GM18858 (cell line): ENCODE data around the gene PDIA4.
A peak's percentile ranks its signal among the peaks of the same experiment; 100 is the strongest.

Experiments
- ATAC-seq: cut with Tn5 transposase; IDR thresholded peaks from one replicate; pipeline ENCODE4 v1.9.1; 2021; ENCODE audit not compliant: unreplicated experiment

The PDIA4 gene

DNA sequence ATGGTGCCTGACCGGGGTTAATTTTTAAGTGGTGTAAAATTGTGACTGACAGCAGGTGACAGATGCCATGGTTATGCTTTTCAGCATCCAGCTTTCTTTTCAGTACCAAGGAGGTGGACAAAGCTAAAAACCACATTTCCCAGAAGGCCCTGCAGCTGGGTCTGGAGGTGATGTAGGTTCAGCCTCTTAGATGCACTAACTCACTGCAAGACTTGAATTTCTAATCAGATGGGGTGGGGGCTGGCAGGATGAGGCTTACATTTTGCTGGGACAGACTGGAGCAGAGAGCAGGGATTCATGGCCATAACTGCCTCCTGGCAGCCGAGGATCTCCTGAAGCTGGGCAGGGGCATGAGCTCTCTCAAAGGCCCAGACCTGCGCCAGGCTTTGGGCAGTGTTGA, 52.4 kb downstream of the PDIA4 start:
- ATAC-seq = no peak

DNA sequence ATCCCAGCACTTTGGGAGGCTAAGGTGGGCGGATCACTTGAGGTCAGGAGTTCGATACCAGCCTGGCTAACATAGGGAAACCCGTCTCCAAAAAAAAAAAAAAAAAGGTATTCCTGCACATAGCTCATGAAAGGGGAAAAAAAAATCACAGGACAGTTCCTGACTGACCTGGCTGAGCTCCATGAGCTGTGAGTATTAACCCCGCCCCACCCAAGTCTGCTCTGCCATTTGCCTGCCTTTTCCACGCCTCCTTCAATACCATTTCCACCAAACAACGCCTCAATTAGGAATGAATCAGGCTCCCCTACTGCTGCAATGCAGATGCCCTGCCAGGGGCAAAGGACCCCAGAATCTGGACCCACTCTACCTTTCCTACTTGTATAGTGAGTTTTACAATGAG, 55.0 kb downstream of the PDIA4 start:
- ATAC-seq = no peak

DNA sequence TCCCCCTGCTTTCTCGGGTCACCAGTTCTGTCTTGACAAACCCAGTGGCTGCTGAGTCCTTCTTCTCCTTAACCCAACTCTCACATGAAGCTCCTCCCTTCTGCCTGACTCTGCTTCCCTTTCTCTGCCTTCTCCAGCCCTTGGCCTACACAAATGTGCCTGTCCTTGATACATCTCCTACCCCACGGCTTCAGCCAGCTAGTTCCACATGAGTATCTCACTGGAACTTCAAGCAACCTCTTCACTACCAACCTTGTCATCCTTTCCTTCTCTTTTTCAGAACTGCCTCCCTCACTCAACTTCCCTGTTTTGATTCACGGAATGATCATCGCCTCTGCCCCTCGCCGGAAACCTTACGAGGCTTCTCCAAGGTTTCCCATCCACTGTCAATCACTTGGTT, 55.9 kb downstream of the PDIA4 start:
- no peak for ATAC-seq

DNA sequence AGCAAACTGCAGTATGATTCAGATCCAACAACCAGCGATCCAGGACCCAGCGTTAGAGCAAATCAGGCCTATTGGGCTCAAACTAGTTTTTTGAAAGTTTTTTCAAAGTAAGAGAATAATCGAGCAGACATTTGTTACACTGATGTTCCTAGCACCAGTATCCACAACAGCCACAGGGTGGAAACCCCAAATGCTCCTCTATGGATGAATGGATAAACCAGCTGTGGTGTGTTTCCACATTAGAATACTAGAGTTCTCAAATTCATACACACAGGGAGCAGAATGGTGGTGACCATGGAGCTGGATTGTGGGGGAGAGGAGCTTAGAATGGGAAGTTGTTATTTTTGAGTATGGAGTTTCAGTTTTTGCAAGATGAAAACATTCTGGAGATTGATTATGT, 60.7 kb downstream of the PDIA4 start:
- ATAC-seq = no peak

DNA sequence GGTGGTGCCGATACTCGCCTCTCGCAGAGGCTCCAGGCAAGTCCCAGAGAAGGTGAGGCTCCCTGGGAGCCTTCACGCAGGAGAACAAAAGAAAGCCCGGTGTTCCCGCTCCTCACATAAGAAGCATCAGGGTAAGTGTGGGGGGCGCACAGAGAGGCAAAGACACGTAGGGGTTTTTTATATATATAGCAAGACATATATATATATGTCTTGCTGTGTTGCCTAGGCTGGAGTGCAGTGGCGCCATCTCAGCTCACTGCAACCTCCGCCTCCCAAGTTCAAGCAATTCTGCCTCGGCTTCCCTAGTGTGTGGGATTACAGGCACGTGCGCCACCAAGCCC, 61.3 kb downstream of the PDIA4 start:
- no peak for ATAC-seq

DNA sequence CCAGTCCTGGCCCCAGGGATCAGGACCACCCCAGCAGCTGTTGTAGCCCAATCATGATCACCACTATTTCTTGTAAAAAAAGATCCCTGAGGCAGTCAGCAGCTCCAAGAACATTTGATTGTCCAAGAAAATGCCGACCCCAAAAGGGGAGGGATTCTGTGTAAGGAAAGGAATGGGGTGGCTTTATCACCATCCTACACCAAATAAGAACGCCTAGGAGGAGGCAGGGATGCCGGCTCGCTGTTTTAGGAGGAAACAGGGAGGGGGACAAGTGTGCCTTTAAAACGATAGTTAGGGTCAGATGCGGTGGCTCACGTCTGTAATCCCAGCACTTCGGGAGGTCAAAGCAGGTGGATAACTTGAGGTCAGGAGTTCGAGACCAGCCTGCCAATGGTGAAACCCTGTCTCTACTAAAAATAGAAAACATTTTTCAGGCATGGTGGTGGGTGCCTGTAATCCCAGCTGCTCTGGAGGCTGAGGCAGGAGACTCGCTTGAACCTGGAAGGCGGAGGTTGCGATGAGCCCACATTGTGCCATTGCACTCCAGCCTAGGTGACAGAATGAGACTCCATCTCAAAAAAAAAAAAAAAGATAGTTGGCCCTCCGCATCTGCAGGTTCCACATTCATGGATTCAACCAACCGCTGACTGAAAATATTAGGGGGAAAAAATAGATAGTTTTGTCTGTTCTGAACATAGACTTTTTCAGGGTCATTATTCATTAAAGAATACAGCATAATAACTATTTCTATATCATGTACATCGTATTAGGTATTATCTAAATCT, 63.6 kb downstream of the PDIA4 start:
- ATAC-seq = no peak

DNA sequence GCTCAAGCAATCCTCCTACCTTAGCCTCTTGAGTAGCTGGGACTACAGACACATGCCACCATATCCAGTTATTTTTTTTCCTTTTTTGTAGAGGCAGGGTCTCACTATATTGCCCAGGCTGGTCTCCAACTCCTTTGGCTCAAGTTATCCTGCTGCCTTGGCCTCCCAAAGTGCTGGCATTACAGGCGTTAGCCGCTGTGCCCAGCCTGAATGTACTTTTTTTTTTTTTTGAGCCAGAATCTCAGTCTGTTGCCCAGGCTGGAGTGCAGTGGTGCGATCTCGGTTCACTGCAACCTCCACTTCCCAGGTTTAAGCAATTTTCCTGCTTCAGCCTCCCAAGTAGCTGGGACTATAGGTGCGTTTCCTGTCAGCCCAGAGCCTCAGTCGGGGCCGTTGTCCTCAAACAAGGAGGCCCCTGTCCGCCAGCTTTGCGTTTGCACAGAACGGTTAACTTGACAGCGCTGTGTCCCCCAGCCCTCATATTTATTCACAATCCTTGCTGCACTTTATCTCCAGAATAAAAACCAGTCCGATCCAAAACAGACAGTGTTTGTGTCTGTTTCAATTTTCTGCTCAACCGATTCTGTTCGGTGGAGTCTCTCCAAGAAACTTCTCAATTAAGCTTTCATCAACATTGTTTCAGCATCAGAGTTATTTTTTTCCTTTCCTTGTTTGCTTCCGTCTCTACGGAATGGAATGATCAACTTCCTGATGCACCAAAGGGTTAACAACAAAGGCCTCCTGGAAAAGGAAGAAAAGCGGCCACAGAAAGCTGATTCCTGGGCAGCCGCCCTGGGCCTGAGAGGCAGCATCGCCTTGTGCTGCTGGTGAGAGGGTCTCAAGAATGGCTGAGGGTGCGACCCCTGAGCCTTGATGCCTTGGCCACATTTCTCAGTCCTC, 64.5 kb downstream of the PDIA4 start:
- ATAC-seq = no peak

DNA sequence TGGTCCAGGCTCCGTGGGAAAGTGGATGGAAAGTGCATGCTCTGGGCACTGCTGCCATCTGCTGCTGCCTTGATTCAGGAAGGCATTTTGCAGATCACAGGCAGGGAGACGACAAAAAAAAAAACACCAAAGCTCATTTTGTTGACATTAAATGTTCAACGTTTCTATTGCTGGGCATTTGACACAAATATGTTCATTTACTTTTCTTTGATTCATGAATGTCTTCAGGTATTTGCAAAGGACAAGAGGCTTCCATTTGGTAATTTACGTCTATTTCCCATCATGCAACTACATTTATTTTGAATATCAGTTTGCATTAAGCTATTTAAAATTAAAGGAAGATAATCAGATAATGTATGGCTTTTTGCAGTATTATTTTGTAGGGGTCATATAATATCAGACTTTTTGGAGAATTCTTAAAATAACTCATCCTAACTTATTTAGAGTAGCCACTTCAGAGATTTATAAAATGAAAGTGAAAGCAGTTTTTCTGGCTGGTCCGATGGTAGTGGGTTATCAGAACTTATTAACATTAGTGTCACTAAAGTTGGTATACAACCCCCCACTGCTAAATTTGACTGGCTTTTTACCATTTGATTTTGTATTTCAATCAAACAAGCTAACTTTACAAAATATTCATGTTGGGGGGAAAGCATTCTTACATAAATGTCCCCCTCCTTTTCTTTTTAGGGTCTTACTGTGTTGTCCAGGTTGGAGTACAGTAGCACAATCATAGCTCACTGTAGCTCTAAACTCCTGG, 65.3 kb downstream of the PDIA4 start:
- peak; percentile 64 for ATAC-seq

DNA sequence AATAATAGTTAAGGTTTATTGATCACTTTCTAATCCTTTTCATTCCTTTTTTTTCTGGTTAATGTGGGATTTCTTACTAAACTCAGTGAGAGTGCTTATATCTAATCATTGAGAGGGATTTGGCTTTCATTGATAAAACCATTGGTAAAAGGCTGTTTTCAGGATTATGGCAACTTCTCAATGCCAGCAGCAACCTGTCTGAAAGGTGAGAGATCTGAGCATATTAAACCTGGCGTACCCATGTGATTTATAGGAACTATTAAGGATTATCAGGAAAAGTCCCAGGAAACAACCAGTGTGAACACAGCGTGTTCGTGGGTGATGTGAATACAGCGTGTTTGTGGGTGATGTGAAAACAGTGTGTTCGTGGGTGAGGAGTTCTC, 65.9 kb downstream of the PDIA4 start:
- peak; percentile 3 for ATAC-seq

DNA sequence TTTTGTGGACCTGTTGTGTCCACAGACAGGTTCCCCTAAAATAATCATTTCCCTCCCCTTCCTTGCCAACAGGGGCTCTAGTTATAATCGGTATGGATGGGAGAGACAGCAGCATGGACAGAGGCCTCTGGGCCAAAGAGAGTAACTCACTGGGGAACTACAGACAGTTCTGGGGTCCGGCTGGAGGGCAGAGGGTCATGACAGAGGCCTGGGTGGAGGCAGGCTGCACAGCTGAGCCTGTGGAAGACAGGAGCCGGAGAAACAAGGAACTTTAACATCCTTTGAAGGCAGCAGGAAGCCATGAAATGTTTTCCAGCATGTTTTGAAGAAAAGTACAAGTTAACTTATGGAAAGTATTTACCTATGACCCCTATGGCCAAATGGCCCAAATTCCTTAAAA, 68.6 kb downstream of the PDIA4 start:
- ATAC-seq = no peak

DNA sequence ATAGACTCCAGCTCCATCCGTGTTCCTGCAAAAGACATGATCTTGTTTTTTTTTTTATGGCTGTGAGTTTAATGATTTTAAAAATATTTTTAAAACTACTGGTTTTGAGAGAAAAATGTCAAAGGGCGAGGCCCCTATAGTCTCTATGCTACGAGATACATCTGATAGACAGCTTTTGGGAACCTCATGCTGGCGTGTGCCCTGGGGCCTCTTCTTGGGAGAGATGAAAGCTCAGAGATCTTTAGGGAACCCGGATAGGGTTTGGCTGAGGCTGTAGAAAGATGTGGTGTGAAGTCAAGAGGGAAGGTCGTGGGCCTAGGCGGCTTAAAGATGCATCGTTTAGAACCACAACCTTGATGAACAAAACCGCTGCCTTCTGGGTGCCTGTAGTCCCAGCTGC, 70.2 kb downstream of the PDIA4 start:
- ATAC-seq = no peak

DNA sequence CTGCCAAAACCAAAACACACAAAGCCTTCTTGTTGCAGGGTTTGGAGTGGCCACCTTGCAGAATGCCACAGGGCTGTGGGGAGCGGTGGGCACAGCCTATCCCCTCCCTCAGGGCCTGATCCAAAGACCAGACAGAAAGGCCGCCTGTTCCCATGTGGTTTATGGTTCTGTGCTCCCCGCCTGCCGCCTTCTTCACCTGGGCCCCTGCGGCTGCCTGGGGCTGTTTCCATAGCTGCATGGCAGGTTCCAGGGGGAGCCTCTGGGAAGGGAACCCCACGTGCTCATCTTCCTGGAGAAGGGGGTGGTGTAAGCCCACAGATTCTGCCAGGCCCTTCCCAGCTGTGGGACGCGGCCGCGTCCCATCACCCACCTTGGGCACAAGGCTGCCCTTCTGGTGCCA, 73.5 kb downstream of the PDIA4 start:
- ATAC-seq = no peak

DNA sequence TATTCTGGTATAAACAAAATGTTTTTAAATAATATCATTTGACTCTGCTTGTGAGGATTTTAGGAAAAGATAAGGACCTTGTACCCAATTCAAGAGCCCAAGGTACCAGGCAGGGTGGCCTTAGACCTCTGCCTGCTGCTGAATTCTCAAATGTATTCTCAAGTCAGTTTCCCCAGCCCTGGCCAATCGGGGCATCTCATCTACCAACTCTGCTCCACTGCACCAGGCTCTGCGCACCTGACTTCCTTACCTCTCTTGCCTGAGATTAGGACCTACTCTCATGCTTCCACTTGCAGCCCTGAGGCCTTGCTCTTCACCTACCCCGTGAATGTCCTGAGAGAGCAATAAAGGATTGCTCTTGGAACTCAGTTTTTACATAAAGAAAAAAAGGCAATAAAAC, 74.6 kb downstream of the PDIA4 start:
- no peak for ATAC-seq
